Endodermal cell (in vitro differentiated cells): ENCODE measurements around the gene CNIH3. TPM values are rescaled to one million over a fixed set of nuclear protein-coding genes. Genes with fewer than 3 reads are reported as not detected.

ENCODE experiments used
- DNase-seq: peaks from one replicate; pipeline ENCODE4 v3.0.0-alpha.2; 2017
- H3K27ac ChIP-seq: 2 replicates; pipeline ENCODE4 v1.5.1; 2013; ENCODE audit warnings: mild to moderate bottlenecking, low read depth, low read length, moderate library complexity
- H3K27me3 ChIP-seq: 2 replicates; pipeline ENCODE4 v1.6.1; 2013; ENCODE audit warnings: mild to moderate bottlenecking, low read length, moderate library complexity; ENCODE audit not compliant: insufficient read depth, control insufficient read depth, poor library complexity, severe bottlenecking
- H3K36me3 ChIP-seq: 2 replicates; pipeline ENCODE4 v1.7.0; 2013; ENCODE audit warnings: mild to moderate bottlenecking, low read length, moderate library complexity; ENCODE audit not compliant: control insufficient read depth, insufficient read depth
- H3K4me1 ChIP-seq: one replicate; pipeline ENCODE4 v1.7.0; 2013; ENCODE audit warnings: low read length; ENCODE audit not compliant: control insufficient read depth, insufficient read depth
- H3K4me3 ChIP-seq: 2 replicates; pipeline ENCODE4 v1.5.1; 2013; ENCODE audit warnings: mild to moderate bottlenecking, low read length, moderate library complexity
- H3K9ac ChIP-seq: 2 replicates; pipeline ENCODE4 v1.6.1; 2013; ENCODE audit warnings: mild to moderate bottlenecking, low read length, moderate library complexity; ENCODE audit not compliant: poor library complexity, severe bottlenecking; ENCODE audit errors: extremely low read depth
- H3K9me3 ChIP-seq: 2 replicates; pipeline ENCODE4 v1.6.1; 2013; ENCODE audit warnings: mild to moderate bottlenecking, low read length, moderate library complexity; ENCODE audit not compliant: control insufficient read depth
- H3K27ac Mint-ChIP-seq: 2 replicates; pipeline ENCODE4 v1.8.0; 2020; ENCODE audit warnings: mixed read lengths
- H3K27me3 Mint-ChIP-seq: 2 replicates; pipeline ENCODE4 v1.8.0; 2021; ENCODE audit warnings: mild to moderate bottlenecking, mixed read lengths; ENCODE audit not compliant: insufficient read depth
- H3K36me3 Mint-ChIP-seq: 2 replicates; pipeline ENCODE4 v1.8.0; 2020; ENCODE audit warnings: low read depth, mixed read lengths
- H3K4me1 Mint-ChIP-seq: 2 replicates; pipeline ENCODE4 v1.8.0; 2020; ENCODE audit warnings: mixed read lengths
- H3K4me3 Mint-ChIP-seq: 2 replicates; pipeline ENCODE4 v1.8.0; 2020; ENCODE audit warnings: mild to moderate bottlenecking, moderate library complexity, mixed read lengths
- H3K9me3 Mint-ChIP-seq: 2 replicates; pipeline ENCODE4 v1.8.0; 2020; ENCODE audit warnings: mild to moderate bottlenecking, mixed read lengths
- CTCF ChIP-seq: fragments of 200-600 bp; sonication (generic); conservative IDR thresholded peaks from 2 replicates; pipeline ENCODE4 v1.5.0; 2021; ENCODE audit warnings: antibody characterized with exemption, mild to moderate bottlenecking
- WGBS, 2 experiments: methylation state at CpG; one replicate each; pipeline versions ENCODE4 v1.1.5 to v1.1.7; 2013; ENCODE audit warnings: missing lambda C conversion rate in 2 of 2, mixed read lengths in 1 of 2; ENCODE audit not compliant: insufficient coverage in 1 of 2, insufficient read length in 1 of 2; 5-methylcytosine and 5-hydroxymethylcytosine counted together
- total RNA-seq, 2 donors: library from RNA; stranded (reverse); fragmentation: NEBNext Ultra II Directional in 1 of 2; extraction: Animal tissue kit (Norgen Biotek cat#: 25700) in 1 of 2; gene quantifications; 2 replicates in 1 of 2; 3 replicates in 1 of 2; pipeline ENCODE4 v1.2.1, GENCODE V29; 2021

The CNIH3 gene
- total RNA-seq, 2 donors from 2014 or later: 4.5 to 6.6 TPM

GRCh38 chr1:224675590-224675989, 59.5 kb downstream of the CNIH3 start:
- no peak overlapping the region for H3K4me3 Mint-ChIP-seq
- no peak for DNase-seq
- no peaks in the 10 kb centered on the region for H3K4me1 Mint-ChIP-seq
- Histone ChIP-seq H3K9me3 (no peaks in the 10 kb centered on the region), H3K4me1 (no peaks in the 10 kb centered on the region), H3K9ac (no peak overlapping the region), H3K36me3 (no peaks in the 10 kb centered on the region), H3K4me3 (no peak overlapping the region), H3K27ac (no peak overlapping the region), H3K27me3 (no peaks in the 10 kb centered on the region)
- H3K27me3 Mint-ChIP-seq: no peaks in the 10 kb centered on the region
- H3K27ac Mint-ChIP-seq: no peak overlapping the region
- H3K36me3 Mint-ChIP-seq: no peaks in the 10 kb centered on the region
- WGBS, 2 experiments: 93 to 95% methylated on average over 2 of the region's 2 CpGs
- H3K9me3 Mint-ChIP-seq: no peaks in the 10 kb centered on the region
- no peak for TF ChIP-seq CTCF

DNA sequence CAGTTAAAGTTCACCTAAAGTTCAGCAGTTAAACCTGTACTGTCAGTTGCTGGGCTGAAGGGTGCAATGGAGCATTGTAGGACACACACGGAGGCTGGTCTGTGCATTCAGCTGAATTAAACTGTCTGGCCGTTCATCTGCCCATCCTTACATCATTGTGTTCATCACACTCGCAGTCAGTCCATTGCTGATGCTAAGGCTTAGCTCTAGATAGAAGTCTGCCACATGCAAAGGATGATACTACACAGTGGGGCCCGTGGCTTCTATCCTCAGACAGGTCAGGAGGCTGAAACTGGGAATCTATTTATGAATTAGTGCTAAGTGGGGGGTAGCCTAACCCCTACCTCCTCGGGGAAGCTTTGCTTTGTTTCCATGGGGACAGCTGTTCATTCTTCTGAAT, 60.4 kb downstream of the CNIH3 start:
- no peaks in the 10 kb centered on the region for H3K27me3 Mint-ChIP-seq
- no peaks in the 10 kb centered on the region for H3K9me3 Mint-ChIP-seq
- TF ChIP-seq CTCF: no peak
- DNase-seq: no peak
- Histone ChIP-seq H3K4me1 (no peaks in the 10 kb centered on the region), H3K4me3 (no peak overlapping the region), H3K9ac (no peak overlapping the region), H3K27ac (no peak overlapping the region), H3K36me3 (no peaks in the 10 kb centered on the region), H3K27me3 (no peaks in the 10 kb centered on the region), H3K9me3 (no peaks in the 10 kb centered on the region)
- no peak overlapping the region for H3K27ac Mint-ChIP-seq
- 86 to 92% methylated on average over 2 to 5 of the region's 5 CpGs for WGBS, 2 experiments
- H3K4me1 Mint-ChIP-seq: no peaks in the 10 kb centered on the region
- no peak overlapping the region for H3K4me3 Mint-ChIP-seq
- H3K36me3 Mint-ChIP-seq: no peaks in the 10 kb centered on the region

DNA sequence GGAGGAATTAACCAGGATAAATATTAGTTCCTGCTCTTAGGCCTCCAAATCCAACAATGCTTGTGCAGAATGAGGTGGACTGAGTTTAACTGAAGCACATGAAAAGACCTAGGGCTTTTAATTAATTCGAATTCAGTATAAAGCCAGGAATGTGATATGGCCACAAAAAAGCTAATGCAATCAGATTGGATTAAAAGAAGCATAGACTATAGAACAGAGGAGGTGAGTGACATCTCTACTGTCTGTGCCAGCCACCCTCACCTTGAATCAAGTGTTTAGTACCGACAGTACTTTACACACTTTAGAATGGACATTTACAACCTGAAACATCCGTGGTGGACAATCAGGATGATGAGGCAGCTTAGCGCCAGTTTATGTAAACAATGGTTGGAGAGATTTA, 62.1 kb downstream of the CNIH3 start:
- Mint-ChIP-seq H3K36me3 (no peaks in the 10 kb centered on the region), H3K27ac (no peak overlapping the region)
- no peaks in the 10 kb centered on the region for H3K4me1 ChIP-seq

More for the DNA sequence above, 62.1 kb downstream of the CNIH3 start:
- no peak for DNase-seq
- WGBS, 2 experiments: 88 to 95% methylated on average over 4 of the region's 4 CpGs
- TF ChIP-seq CTCF: no peak
- Mint-ChIP-seq H3K9me3 (no peaks in the 10 kb centered on the region), H3K27me3 (no peaks in the 10 kb centered on the region), H3K4me1 (no peaks in the 10 kb centered on the region), H3K4me3 (no peak overlapping the region)
- Histone ChIP-seq H3K36me3 (no peaks in the 10 kb centered on the region), H3K4me3 (no peak overlapping the region), H3K9me3 (no peaks in the 10 kb centered on the region), H3K9ac (no peak overlapping the region), H3K27ac (no peak overlapping the region), H3K27me3 (no peaks in the 10 kb centered on the region)
